Left cardiac atrium (tissue), 4 donors: ENCODE data around the gene BMERB1. TPM values are rescaled to one million over a fixed set of nuclear protein-coding genes. Genes with fewer than 3 reads are reported as not detected.
"Not testable (repeated sequence)": the region's sequence is repeated elsewhere in the genome, so short reads cannot be mapped to it uniquely, and the experiment has no call there.

ENCODE experiments used
- ATAC-seq, 2 donors: fragments of 200-7000 bp; cut with Tn5 transposase; one replicate each; pipeline ENCODE4 v1.9.1; 2020; ENCODE audit warnings: mild to moderate bottlenecking in 2 of 2, moderate library complexity in 2 of 2
- DNase-seq: peaks from one replicate; pipeline ENCODE4 v3.0.0-alpha.2; 2020
- intact Hi-C, 2 donors: fragments of 100-400 bp; cut with DNase I; formaldehyde crosslinking; loops; one replicate each; pipeline versions ENCODE4 v1.14.1 to v1.15.1; 2022 to 2023
- total RNA-seq, 2 donors: library from RNA; stranded (reverse); fragmentation: NEBNext Ultra II Directional; extraction: Animal tissue kit (Norgen Biotek cat#: 25700); gene quantifications; one replicate each; pipeline ENCODE4 v1.2.1, GENCODE V29; 2021
- donor health status: DM: no; HTN: yes; CAD: no.
- donor health status: DM: no; HTN: yes; CAD: no; lungs with severe emphysema.
- donor health status: DM: yes; HTN: yes; CAD: no.
- donor health status: Dilated cardiomyopathy.

The BMERB1 gene
- total RNA-seq, 2 donors from 2014 or later: 50.0 to 74.3 TPM

DNA sequence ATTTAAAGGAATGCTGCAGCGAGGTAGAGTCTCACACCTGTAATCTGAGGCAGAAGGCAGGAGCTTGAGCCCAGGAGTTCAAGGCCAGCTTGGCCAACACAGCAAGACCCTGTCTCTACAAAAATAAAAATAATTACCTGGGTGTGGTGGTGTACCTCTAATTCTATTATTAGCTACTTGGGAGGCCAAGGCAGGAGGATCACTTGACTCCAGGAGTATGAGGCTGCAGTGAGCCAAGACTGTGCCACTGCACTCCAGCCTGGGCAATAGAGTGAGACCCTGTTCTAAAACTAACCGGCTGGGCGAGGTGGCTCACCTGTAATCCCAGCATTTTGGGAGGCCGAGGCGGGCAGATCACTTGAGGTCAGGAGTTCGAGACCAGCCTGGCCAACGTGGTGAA, 18.9 kb downstream of the BMERB1 start:
- ATAC-seq, DNase-seq, intact Hi-C loops: not testable (repeated sequence)

DNA sequence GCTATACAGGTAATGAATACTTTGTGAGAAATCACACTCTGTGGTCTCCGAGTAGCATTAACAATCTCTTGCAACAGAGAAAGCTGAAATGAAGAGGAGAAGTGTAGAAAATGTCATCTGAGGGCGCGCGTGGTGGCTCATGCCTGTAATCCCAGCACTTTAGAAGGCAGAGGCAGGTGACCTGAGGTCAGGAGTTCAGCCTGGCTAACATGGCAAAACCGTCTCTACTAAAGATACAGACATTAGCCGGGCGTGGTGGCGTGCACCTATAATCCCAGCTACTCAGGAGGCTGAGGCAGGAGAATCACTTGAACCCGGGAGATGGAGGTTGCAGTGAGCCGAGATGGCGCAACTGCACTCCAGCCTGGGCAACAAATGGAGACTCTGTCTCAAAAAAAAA, 20.5 kb downstream of the BMERB1 start:
- ATAC-seq, intact Hi-C loops, DNase-seq: not testable (repeated sequence)

DNA sequence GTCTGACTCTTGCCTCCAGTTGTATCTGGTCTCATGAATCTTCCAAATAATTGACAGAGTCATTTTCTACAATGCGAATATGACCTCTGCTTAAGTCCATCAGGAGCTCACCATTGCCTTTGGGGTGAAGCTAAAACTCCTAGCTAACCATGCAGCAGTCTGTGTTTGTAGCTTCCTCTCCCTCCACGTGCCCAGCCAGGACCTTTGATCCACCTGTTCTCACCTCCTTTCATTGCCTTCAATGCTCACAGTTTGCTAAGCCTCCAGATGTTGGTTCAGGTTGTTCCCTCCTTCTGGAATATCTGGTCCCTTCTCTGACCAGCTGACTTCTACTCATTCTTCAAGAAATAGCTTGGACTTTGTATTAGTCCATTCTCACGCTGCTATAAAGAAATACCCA, 23.0 kb downstream of the BMERB1 start:
- no peak for DNase-seq
- intact Hi-C loops: no loop called here
- ATAC-seq: no peak

DNA sequence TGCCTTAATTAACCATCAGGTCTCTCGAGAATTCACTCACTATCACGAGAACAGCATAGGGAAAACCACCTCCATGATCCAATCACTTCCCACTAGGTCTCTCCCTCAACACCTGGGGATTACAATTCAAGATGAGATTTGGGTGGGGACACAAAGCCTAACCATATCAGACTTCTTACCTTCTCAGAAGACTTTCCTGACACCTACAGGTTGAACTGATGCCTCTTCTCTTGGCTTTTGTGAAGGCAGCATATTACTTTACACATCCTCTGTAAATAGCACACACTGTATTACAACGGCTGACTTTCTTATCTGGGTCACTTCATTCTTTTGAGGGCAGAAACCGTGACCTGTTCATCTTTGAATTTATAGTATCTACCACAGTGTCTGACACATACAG, 23.6 kb downstream of the BMERB1 start:
- ATAC-seq (no peak), DNase-seq (no peak)
- intact Hi-C loops: no loop called here

DNA sequence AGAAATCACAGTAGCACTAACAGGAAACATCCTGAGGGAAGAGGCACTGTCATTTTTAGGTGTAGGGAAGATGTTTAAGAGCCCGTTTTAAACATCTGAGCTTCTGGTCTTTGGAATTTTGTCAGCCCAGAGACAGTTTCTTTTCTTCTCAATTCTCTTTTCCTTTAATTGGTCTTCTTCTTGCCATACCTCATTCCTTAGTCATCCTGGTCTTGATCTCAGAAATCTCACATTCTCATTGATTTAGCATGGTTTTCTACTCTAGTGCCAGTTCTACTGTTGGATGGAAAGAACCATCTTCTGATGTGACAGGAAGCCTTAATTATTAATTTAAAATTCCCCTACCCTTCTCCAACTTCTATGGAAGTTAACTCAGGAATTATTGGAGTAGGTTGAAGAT, 25.4 kb downstream of the BMERB1 start:
- no peak for DNase-seq
- intact Hi-C loops: no loop called here
- no peak for ATAC-seq

DNA sequence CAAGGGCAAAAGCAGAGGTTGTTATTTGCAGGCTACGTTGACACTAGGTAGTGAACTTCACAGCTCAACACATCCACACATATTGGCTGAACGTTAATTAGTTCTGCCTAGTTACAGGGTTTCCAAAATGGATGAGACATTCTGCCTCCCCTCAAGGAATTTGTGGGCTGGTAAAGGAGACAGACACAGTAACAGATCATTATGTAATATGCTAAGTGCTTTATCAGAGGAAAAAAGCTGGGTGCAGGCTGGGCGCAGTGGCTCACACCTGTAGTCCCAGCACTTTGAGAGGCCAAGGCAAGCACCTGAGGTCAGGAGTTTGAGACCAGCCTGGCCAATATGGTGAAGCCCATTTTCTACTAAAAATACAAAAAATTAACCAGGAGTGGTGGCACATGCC, 26.2 kb downstream of the BMERB1 start:
- intact Hi-C loops: no loop called here
- no peak for ATAC-seq
- no peak for DNase-seq

DNA sequence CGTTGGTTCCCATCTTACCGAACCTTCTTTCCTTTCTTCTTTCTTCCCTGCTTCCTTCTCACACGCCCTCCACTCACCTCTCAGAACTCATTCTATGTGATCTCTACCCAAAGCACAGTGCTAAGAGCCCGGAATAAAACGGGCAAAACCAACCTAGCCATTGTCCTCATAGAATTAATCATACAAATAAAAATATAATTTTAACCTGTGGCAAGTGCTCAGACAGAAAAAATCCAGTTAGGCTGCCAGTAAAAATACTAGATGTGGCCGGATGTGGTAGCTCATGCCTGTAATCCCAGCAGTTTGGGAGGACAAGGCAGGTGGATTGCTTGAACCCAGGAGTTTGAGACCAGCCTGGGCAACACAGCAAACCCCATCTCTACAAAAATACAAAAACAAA, 27.0 kb downstream of the BMERB1 start:
- intact Hi-C loops: no loop called here

DNA sequence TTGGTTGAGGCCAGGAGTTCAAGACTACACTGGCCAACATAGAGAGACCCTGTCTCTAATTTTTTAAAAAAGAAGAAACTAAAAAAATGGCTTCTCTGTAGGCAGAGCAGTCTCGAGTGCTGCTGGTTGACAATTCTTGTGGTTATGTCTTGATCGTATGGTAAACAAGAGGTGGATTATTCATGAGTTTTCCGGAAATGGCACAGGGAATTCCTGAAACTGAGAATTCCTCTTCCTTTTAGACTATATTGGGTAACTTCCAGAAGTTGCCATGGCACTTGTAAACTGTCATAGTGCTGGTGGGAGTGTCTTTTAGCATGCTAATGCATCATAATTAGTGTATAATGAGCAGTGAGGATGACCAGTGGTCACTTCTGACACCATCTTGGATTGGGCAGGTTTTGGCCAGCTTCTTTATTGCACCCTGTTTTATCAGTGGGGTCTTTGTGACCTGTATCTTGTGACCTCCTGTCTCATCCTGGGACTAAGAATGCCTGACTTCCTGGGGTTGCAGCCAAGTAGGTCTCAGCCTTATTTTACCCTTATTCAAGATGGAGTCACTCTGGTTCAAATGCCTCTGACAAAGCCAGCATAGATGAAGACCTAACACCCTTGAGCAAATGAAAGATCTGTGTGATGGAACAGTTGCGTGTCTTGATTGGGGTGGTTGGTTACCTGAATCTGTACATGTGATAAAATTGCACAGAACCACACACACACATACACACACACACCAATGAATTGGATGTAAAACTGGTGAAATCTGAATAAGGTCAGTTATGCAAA, 30.2 kb downstream of the BMERB1 start:
- DNase-seq (no peak), ATAC-seq (no peak)
- intact Hi-C loops: no loop called here

More for the DNA sequence above, 27.0 kb downstream of the BMERB1 start:
- ATAC-seq: no peak
- DNase-seq: no peak

DNA sequence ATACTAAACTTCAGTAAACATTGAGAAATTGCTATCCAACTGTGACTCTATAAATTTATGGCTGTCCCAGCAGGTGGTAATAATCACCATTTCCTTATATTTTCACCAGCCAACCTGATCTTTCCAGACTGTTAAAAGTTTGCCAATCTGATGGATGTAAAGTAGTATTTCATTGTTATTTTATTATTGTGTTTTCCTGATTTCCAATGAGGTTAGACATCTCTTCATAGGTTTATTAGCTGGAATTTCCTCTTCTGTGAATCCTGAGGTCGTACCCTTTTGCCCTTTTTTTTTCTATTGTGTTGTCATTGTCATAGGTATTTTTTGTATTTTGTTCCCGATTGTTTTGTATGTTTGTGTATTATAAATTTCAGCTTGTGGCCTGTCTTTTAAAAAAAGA, 31.7 kb downstream of the BMERB1 start:
- no peak for DNase-seq
- no peak for ATAC-seq
- intact Hi-C loops: no loop called here

DNA sequence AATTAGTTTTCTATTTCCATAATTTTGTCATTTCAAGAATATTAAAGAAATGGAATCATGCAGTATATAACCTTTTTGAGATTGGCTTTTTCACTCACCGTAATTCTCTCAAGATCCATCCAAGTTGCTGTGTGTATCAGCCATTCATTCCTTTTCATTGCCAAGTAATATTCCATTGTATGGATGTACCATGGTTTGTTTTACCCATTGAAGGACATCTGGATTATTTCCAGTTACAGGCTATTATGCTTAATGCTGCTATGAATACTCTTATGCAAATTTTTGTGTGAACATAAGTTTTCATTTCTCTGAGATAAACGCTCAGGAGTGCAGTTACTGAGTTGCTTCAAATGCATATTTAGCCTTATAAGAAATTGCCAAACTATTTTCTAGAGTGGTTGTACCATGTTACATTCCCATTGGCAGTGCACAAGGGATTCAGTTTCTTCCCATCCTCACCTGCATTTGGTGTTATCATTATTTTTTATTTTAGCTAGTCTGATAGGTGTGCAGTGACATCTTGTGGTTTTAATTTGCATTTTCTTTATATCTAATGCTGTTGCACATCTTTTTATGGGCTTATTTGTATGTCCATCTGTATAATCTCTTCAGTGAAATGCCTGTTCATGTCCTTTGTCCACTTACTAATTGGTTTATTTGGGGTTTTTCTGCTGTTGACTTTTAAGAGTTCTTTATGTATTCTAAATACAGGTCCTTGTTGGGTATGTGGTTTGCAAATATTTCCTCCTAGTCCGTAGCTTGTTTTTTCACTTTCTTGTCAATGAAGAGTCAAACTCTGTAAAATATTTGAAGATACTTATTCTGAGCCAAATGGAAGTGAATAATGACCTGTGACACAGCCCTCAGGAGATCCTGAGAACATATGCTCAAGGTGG, 32.7 kb downstream of the BMERB1 start:
- no peak for DNase-seq
- intact Hi-C loops: no loop called here
- no peak for ATAC-seq

DNA sequence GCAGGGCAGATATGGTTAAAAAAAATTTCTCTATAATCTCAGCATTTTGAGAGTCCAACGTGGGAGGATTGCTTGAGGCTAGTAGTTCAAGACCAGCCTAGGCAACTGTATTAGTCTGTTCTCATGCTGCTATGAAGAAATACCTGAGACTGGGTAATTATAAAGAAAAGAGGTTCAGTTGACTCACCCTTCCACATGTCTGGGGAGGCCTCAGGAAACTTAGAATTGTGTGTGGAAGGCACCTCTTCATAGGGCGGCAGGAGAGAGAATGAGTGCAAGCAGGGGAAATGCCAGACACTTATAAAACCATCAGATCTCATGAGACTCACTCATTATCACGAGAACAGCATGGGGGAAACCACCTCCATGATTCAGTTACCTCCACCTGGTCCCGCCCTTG, 42.6 kb downstream of the BMERB1 start:
- ATAC-seq, intact Hi-C loops, DNase-seq: not testable (repeated sequence)

DNA sequence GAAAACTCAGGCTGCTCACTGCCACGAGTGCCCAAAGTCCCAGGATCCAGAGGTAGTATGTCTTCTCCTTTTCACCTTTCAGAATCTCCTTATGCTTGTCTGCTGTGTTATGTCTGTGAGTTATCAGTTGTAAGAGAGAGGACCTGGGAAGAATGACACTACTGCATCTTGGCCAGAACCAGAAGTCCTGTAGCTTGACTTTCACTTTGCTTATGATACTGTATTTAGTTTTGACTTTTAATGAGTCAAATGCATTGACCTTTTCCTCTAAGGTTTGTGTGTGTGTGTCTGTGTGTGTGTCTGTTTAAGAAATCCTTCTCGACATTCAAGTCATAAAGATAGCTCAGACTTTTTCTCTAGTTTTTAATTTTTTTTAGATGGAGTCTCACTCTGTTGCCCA, 43.4 kb downstream of the BMERB1 start:
- DNase-seq (no peak), ATAC-seq (no peak)
- intact Hi-C loops: no loop called here

DNA sequence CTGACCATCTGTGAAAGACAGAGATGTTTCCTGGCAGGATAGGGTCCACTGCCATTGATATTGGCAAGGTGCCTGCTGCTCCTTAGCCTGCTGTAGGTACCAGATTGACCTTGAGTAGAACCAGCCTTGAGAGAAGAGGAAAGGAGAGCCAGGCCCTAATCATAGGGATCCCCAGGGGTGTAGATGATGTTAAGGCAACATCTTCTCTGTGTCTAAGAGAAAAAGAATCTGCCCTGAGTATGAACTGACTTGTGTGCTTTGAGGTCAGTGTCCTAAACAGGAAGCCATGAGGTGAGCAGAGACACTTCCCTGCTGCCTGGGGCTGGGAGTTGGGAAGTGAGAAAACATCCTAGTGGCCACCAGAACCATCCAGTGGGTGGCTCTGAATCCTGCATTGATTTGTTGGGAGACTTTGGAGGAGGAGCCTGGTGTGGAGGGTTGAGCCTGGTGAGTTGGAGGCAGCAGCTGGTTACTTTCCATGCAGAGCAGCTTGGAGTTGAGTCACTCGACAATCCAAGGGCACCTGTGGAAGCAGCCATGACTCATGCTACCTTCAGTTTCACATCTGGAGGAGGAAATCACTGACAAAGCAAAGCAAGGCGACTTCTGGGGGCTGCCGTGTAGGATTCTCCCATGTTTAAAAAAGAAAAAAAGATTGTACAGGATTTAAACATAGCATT, 47.8 kb downstream of the BMERB1 start:
- intact Hi-C loops: no loop called here
- peak; percentile 47 to 97 for ATAC-seq
- DNase-seq: peak; percentile 44

DNA sequence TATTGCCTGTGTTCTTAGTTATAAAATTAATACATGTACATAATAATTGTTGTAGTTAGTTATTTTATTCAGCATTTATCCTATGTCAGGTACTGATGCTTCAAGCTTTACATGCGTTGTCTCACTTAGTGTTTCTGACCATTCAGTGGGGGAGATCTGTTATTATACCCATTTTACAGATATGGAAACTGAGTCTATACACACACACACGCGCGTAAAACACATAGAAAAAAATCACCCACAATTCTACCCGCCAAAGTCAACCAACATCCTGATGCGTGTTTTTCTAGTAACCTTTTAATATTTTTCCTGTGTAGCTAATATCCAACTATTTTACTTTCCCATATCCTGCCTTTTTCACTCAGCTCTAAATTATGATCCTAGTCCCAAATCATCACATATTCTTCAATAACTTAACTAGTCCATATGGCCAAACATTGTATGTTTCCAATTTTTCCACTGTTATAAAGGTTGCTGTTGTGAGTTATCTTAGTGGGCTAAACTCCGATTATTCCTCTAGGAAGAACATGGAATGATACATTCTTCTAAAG, 48.4 kb downstream of the BMERB1 start:
- intact Hi-C loops: no loop called here
- ATAC-seq: no peak
- DNase-seq: no peak

DNA sequence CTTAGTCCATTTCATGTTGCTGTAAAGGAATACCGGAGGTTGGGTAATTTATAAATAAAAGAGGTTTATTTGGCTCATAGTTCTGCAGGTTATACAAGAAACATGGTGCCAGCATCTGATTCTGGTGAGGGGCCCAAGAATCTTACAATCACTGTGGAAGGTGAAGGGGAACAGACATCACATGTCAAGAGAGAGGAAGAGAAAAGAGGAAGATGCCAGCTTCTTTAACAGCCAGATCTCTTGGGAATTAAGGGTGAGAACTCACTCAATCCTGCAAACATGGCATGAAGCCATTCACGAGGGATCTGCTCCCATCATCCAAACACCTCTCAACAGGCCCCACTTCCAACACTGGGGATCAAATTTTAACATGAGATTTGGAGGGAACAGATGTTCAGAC, 49.5 kb downstream of the BMERB1 start:
- DNase-seq (no peak), ATAC-seq (no peak)
- intact Hi-C loops: no loop called here

DNA sequence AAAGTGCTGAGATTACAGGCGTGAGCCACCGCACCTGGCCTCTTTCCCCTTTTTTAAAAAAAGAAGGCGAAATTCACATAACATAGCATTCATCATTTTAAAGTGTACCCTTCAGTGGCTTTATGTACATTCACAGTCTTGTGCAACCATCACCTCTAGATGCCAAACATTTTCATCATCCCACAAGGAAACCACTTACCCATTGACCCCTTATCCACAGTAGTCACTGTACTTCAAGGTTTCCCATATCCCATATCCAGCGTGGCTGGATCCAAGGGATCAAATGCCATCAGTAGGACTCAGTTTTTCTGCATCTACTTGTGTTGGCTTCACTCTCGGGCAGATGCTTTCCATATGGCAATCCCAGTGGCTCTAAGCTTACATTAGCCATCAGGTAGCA, 50.3 kb downstream of the BMERB1 start:
- intact Hi-C loops: no loop called here
- DNase-seq: no peak
- no peak for ATAC-seq

DNA sequence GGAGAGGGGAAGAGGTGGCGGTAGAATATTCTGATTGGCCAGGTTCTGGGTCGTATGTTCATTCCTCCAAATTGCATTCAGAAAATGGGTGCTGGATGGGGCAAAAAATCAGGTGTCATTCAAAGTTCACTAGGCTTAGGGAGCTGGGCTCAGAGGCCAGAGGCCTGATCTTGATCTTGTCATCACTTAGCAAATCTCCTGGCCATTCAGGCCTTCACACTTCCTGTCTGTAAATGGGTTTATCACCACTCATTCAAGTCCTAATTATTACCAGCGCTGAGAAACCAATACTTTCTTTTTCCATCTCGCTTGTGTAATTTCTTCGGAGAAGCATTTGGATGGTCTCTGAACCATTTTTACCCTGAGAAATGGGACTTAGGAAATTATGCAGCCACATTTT, 50.8 kb downstream of the BMERB1 start:
- ATAC-seq: no peak
- no peak for DNase-seq
- intact Hi-C loops: no loop called here

DNA sequence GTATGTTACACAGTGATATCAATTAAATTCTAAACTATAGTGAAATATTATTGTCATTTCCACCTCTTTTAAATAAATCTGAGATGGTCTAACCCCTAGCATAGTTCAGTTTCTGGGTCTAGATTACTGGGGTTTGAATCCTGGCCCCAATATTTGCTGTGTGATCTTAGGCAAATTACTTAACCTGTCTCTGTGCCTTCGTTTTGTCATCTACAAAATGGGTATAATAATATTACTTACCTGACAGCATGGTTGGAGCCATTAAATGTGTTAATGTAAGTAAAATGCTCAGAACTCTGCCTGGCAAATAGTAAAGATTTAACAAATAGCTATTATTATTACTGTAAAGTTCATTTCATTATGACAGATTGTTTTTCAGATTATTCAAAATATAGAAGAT, 52.3 kb downstream of the BMERB1 start:
- intact Hi-C loops: no loop called here
- DNase-seq (no peak), ATAC-seq (no peak)
